IMR-90 (cell line): ENCODE results near the gene ANO10. TPM values are rescaled to one million over a fixed set of nuclear protein-coding genes. Genes with fewer than 3 reads are reported as not detected.
A peak's percentile ranks its signal among the peaks of the same experiment; 100 is the strongest.

Experiments
- ATAC-seq: fragments of 200-7000 bp; cut with Tn5 transposase; 2 replicates; pipeline ENCODE4 v1.9.1; 2020; ENCODE audit warnings: low read depth, mild to moderate bottlenecking, moderate library complexity
- BruUV-seq: library from RNA; stranded (reverse); fragments of 400-500 nt; replicated peaks from 2 replicates; lab custom pipeline; 2021; lab: Mats Ljungman, UMichigan
- CTCF ChIA-PET: fragments of 300-600 bp; formaldehyde crosslinking; extraction: SDS; loops from one replicate; lab custom pipeline; 2021; ENCODE audit warnings: antibody characterized with exemption; lab: Yijun Ruan, JAX
- POLR2A ChIA-PET: fragments of 300-600 bp; sonication (Branson Sonifier 250); formaldehyde crosslinking; loops from one replicate; lab custom pipeline; 2022; ENCODE audit warnings: antibody characterized with exemption; ENCODE audit not compliant: unreplicated experiment; lab: Charles Lee
- DNase-seq: peaks from one replicate; pipeline ENCODE4 v3.0.0; 2013
- H2AFZ ChIP-seq: replicated peaks from 2 replicates; pipeline ENCODE3; 2013; ENCODE audit warnings: low read length, mild to moderate bottlenecking; ENCODE audit not compliant: poor library complexity
- H2AK5ac ChIP-seq: 2 replicates; pipeline ENCODE4 v1.6.1; 2013; ENCODE audit warnings: low read depth, low read length, inconsistent platforms
- H2AK9ac ChIP-seq: replicated peaks from 2 replicates; pipeline ENCODE3; 2013; ENCODE audit warnings: mild to moderate bottlenecking, low read depth, low read length, moderate library complexity; ENCODE audit not compliant: poor library complexity
- H2BK120ac ChIP-seq: 2 replicates; pipeline ENCODE4 v1.6.1; 2013; ENCODE audit warnings: low read depth, low read length, inconsistent platforms
- H2BK15ac ChIP-seq: 3 replicates; pipeline ENCODE4 v1.6.1; 2013; ENCODE audit warnings: low read depth, low read length, inconsistent platforms
- H2BK20ac ChIP-seq: 2 replicates; pipeline ENCODE4 v1.6.1; 2013; ENCODE audit warnings: low read depth, mild to moderate bottlenecking, inconsistent platforms, low read length, moderate library complexity
- H2BK5ac ChIP-seq: 2 replicates; pipeline ENCODE4 v1.6.1; 2013; ENCODE audit warnings: mild to moderate bottlenecking, low read depth, low read length, inconsistent platforms; ENCODE audit not compliant: poor library complexity, severe bottlenecking
- H3K14ac ChIP-seq: replicated peaks from 2 replicates; pipeline ENCODE4 v1.6.1; 2013; ENCODE audit warnings: low read depth, low read length, inconsistent platforms
- H3K18ac ChIP-seq: 2 replicates; pipeline ENCODE4 v1.6.1; 2013; ENCODE audit warnings: low read depth, low read length, control low read depth
- H3K23ac ChIP-seq: 2 replicates; pipeline ENCODE4 v1.6.1; 2013; ENCODE audit warnings: low read depth, low read length, inconsistent platforms
- H3K27ac ChIP-seq: 2 replicates; pipeline ENCODE4 v1.5.1; 2013; ENCODE audit warnings: mild to moderate bottlenecking, control low read depth, low read length; ENCODE audit not compliant: insufficient read depth
- H3K27me3 ChIP-seq: 2 replicates; pipeline ENCODE4 v1.6.1; 2013; ENCODE audit warnings: low read length; ENCODE audit not compliant: control insufficient read depth, insufficient read depth
- H3K36me3 ChIP-seq: 2 replicates; pipeline ENCODE4 v1.6.1; 2013; ENCODE audit warnings: low read length, mixed read lengths; ENCODE audit not compliant: control insufficient read depth, insufficient read depth
- H3K4ac ChIP-seq: 2 replicates; pipeline ENCODE4 v1.6.1; 2013; ENCODE audit warnings: low read depth, low read length, inconsistent platforms
- H3K4me1 ChIP-seq: 2 replicates; pipeline ENCODE4 v1.6.1; 2013; ENCODE audit warnings: low read length, mixed read lengths; ENCODE audit not compliant: control insufficient read depth, insufficient read depth
- H3K4me2 ChIP-seq: 2 replicates; pipeline ENCODE4 v1.6.1; 2013; ENCODE audit warnings: low read depth, mild to moderate bottlenecking, control low read depth, low read length, moderate library complexity
- H3K4me3 ChIP-seq: 2 replicates; pipeline ENCODE4 v1.5.1; 2013; ENCODE audit warnings: low read depth, mild to moderate bottlenecking, control low read depth, low read length, moderate library complexity; ENCODE audit not compliant: insufficient read depth
- H3K56ac ChIP-seq: 2 replicates; pipeline ENCODE4 v1.6.1; 2013; ENCODE audit warnings: low read length, inconsistent platforms; ENCODE audit not compliant: insufficient read depth; ENCODE audit errors: extremely low read depth
- H3K79me1 ChIP-seq, 2 experiments: 2 replicates each; pipeline ENCODE4 v1.6.1; 2013; ENCODE audit warnings: low read length in 2 of 2, inconsistent platforms in 1 of 2, low read depth in 1 of 2
- H3K9ac ChIP-seq: 2 replicates; pipeline ENCODE4 v1.6.1; 2013; ENCODE audit warnings: low read depth, low read length, control low read depth
- H3K9me1 ChIP-seq: 2 replicates; pipeline ENCODE4 v1.6.1; 2013; ENCODE audit warnings: low read length, inconsistent platforms; ENCODE audit not compliant: insufficient read depth
- H3K9me3 ChIP-seq: 2 replicates; pipeline ENCODE4 v1.6.1; 2013; ENCODE audit warnings: low read length; ENCODE audit not compliant: control insufficient read depth, insufficient read depth
- H4K20me1 ChIP-seq: 2 replicates; pipeline ENCODE4 v1.6.1; 2013; ENCODE audit warnings: low read length, inconsistent platforms; ENCODE audit not compliant: insufficient read depth
- H4K5ac ChIP-seq: 2 replicates; pipeline ENCODE4 v1.6.1; 2013; ENCODE audit warnings: mild to moderate bottlenecking, low read depth, low read length, control low read depth
- H4K8ac ChIP-seq, 2 experiments: 2 replicates each; pipeline ENCODE4 v1.6.1; 2013; ENCODE audit warnings: low read depth in 2 of 2, low read length in 2 of 2, control low read depth in 1 of 2, inconsistent platforms in 1 of 2
- H4K91ac ChIP-seq: 2 replicates; pipeline ENCODE4 v1.6.1; 2013; ENCODE audit warnings: low read depth, low read length, inconsistent platforms; ENCODE audit not compliant: insufficient read depth
- BHLHE40 ChIP-seq: fragments of 150-350 bp; IDR thresholded peaks from 2 replicates; pipeline ENCODE4 v1.6.1; 2016; ENCODE audit warnings: mild to moderate bottlenecking, low read depth, low read length
- FOS ChIP-seq: fragments of 150-350 bp; IDR thresholded peaks from 2 replicates; pipeline ENCODE4 v1.6.1; 2016; ENCODE audit warnings: low read depth, low read length
- MAFK ChIP-seq: IDR thresholded peaks from 2 replicates; pipeline ENCODE4 v1.6.1; 2012; ENCODE audit warnings: low read depth, low read length, improper control_type of control experiment
- MAZ ChIP-seq: IDR thresholded peaks from 2 replicates; pipeline ENCODE4 v1.6.1; 2012; ENCODE audit warnings: low read depth, mild to moderate bottlenecking, low read length, improper control_type of control experiment, moderate library complexity, borderline replicate concordance
- MXI1 ChIP-seq: IDR thresholded peaks from 2 replicates; pipeline ENCODE4 v1.6.1; 2012; ENCODE audit warnings: low read depth, mild to moderate bottlenecking, low read length, moderate library complexity, borderline replicate concordance
- NFE2L2 ChIP-seq: fragments of 150-350 bp; IDR thresholded peaks from 2 replicates; pipeline ENCODE4 v1.6.1; 2016; ENCODE audit warnings: low read depth, mild to moderate bottlenecking, low read length
- RAD21 ChIP-seq: IDR thresholded peaks from 2 replicates; pipeline ENCODE4 v1.6.1; 2012; ENCODE audit warnings: low read length, improper control_type of control experiment
- RCOR1 ChIP-seq: IDR thresholded peaks from 2 replicates; pipeline ENCODE4 v1.6.1; 2012; ENCODE audit warnings: mild to moderate bottlenecking, low read length, improper control_type of control experiment; ENCODE audit not compliant: insufficient replicate concordance
- RFX5 ChIP-seq: IDR thresholded peaks from 2 replicates; pipeline ENCODE4 v1.8.0; 2012; ENCODE audit warnings: low read depth, mild to moderate bottlenecking, low read length, moderate library complexity
- SMC3 ChIP-seq: fragments of 150-350 bp; IDR thresholded peaks from 2 replicates; pipeline ENCODE4 v1.6.1; 2016; ENCODE audit warnings: low read depth, mild to moderate bottlenecking, antibody characterized with exemption, low read length, moderate library complexity
- WGBS, 2 experiments: methylation state at CpG; one replicate each; pipeline versions ENCODE4 v1.1.5 to v1.1.7; 2013; ENCODE audit warnings: missing lambda C conversion rate in 2 of 2; ENCODE audit not compliant: insufficient read length in 1 of 2; ENCODE audit errors: extremely low coverage in 2 of 2; 5-methylcytosine and 5-hydroxymethylcytosine counted together
- dilution Hi-C: fragments of 300-500 bp; cut with HindIII; formaldehyde crosslinking; loops from one replicate; pipeline ENCODE4 v1.14.3; 2018; ENCODE audit warnings: low sequenced_read_pairs; ENCODE audit not compliant: unreplicated experiment
- in situ Hi-C: fragments of 300-500 bp; cut with MboI; formaldehyde crosslinking; loops from 3 replicates; pipeline ENCODE4 v1.14.3; 2019; ENCODE audit warnings: low sequenced_read_pairs, inconsistent platforms, mixed read lengths
- intact Hi-C: fragments of 100-400 bp; cut with micrococcal nuclease; formaldehyde crosslinking; loops from 2 replicates; pipeline ENCODE4 v1.10.0; 2022
- polyA plus RNA-seq, 3 experiments: library from polyadenylated mRNA; depleted of rRNA; stranded (reverse); fragments of >200 nt; gene quantifications; 2 replicates each; pipeline ENCODE4 v1.2.3, GENCODE V29; 2012; ENCODE audit warnings: low replicate concordance in 1 of 3
- total RNA-seq: library from RNA; depleted of rRNA; stranded (reverse); fragments of >200 nt; gene quantifications from 2 replicates; pipeline ENCODE4 v1.2.3, GENCODE V29; 2012
- TF ChIP-seq, protein P1 (sequence below): conservative IDR thresholded peaks from 2 replicates; pipeline ENCODE4 v1.5.1; 2012; ENCODE audit warnings: mild to moderate bottlenecking, low read depth, low read length, improper control_type of control experiment
- TF ChIP-seq, protein P2 (sequence below): fragments of 150-350 bp; IDR thresholded peaks from 2 replicates; pipeline ENCODE4 v1.6.1; 2017; ENCODE audit warnings: mild to moderate bottlenecking, antibody characterized with exemption, low read length, low read depth
- TF ChIP-seq, protein P3 (sequence below): fragments of 150-350 bp; IDR thresholded peaks from 2 replicates; pipeline ENCODE4 v1.6.1; 2016; ENCODE audit warnings: low read depth, mild to moderate bottlenecking, low read length, moderate library complexity, borderline replicate concordance

Gene ANO10
- total and polyA plus RNA-seq, 2 of the 4 experiments (the other 2 are of a cell fraction), result 28.5 to 41.6 TPM

DNA sequence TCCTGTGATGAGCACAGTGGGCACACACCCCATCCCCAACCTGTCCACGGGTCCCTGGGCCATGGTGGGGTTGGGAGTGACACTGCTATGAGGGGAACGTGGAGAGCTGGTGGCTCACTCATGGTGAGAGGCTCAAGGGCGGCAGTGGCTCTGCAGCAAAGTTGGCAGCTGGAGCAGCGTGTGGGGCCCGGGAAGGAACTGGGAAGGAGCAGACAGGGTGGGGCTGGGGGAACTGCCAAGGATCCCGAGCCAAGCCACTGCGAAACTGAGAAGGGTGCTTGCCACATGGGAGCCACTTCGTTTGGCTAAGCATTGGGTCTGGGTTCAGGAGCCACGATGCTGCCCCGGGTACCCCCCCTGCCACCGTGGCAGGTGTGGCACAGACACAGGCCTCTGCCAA is 255.3 kb downstream of the ANO10 start:
- dilution Hi-C loops (no loop called here), in situ Hi-C loops (no loop called here), intact Hi-C loops (no loop called here)
- DNase-seq, result no peak
- H4K91ac ChIP-seq, result no peak overlapping the region
- H3K27ac ChIP-seq, result no peak overlapping the region
- H3K4me1 ChIP-seq, result peaks cover 7% of the 10 kb centered on the region; the same call in 1 of the 2 replicates
- H3K9ac ChIP-seq, result no peak overlapping the region
- no TSS peak for BruUV-seq
- H3K23ac ChIP-seq, result no peak overlapping the region
- WGBS, 2 experiments, result 43% methylated on average over 9 of the region's 11 CpGs; no CpG with 5 or more reads in 1 of the 2 experiments
- H2BK5ac ChIP-seq, result no peak overlapping the region
- H3K79me1 ChIP-seq, result no peaks in the 10 kb centered on the region; a peak in 1 of 4 replicates
- H3K36me3 ChIP-seq, result peaks cover 10% of the 10 kb centered on the region; the same call in 1 of the 2 replicates
- 0 out of 2 replicates have a peak overlapping the region, but pooled peaks have one; percentile 6 for H2AK5ac ChIP-seq
- no peak overlapping the region for H3K4ac ChIP-seq
- no peak overlapping the region for H4K5ac ChIP-seq
- no peak overlapping the region for H3K4me3 ChIP-seq
- peak overlapping the region; percentile 14 for H2AK9ac ChIP-seq
- ATAC-seq, result no peak
- no peak overlapping the region for H3K18ac ChIP-seq
- no peak overlapping the region for H2BK20ac ChIP-seq
- H3K9me3 ChIP-seq, result no peaks in the 10 kb centered on the region
- H2BK15ac ChIP-seq, result no peak overlapping the region
- H3K56ac ChIP-seq, result no peak overlapping the region
- H3K27me3 ChIP-seq, result no peaks in the 10 kb centered on the region
- POLR2A ChIA-PET, result interaction anchor here (0.5 kb wide), 1 partner anchor 133 kb away, joined by 3 read pairs; no protein-coding TSS in a partner anchor
- CTCF ChIA-PET, result no interaction called here
- H4K8ac ChIP-seq, result no peak overlapping the region
- TF ChIP-seq BHLHE40, result no peak
- TF ChIP-seq MXI1, result no peak
- TF ChIP-seq, protein P1, sequence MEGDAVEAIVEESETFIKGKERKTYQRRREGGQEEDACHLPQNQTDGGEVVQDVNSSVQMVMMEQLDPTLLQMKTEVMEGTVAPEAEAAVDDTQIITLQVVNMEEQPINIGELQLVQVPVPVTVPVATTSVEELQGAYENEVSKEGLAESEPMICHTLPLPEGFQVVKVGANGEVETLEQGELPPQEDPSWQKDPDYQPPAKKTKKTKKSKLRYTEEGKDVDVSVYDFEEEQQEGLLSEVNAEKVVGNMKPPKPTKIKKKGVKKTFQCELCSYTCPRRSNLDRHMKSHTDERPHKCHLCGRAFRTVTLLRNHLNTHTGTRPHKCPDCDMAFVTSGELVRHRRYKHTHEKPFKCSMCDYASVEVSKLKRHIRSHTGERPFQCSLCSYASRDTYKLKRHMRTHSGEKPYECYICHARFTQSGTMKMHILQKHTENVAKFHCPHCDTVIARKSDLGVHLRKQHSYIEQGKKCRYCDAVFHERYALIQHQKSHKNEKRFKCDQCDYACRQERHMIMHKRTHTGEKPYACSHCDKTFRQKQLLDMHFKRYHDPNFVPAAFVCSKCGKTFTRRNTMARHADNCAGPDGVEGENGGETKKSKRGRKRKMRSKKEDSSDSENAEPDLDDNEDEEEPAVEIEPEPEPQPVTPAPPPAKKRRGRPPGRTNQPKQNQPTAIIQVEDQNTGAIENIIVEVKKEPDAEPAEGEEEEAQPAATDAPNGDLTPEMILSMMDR, result no peak
- no peak for TF ChIP-seq RCOR1
- TF ChIP-seq, protein P2, sequence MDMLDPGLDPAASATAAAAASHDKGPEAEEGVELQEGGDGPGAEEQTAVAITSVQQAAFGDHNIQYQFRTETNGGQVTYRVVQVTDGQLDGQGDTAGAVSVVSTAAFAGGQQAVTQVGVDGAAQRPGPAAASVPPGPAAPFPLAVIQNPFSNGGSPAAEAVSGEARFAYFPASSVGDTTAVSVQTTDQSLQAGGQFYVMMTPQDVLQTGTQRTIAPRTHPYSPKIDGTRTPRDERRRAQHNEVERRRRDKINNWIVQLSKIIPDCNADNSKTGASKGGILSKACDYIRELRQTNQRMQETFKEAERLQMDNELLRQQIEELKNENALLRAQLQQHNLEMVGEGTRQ, result no peak
- TF ChIP-seq FOS, result no peak
- TF ChIP-seq NFE2L2, result no peak
- no peak for TF ChIP-seq RAD21
- TF ChIP-seq RFX5, result no peak
- TF ChIP-seq MAZ, result no peak
- TF ChIP-seq MAFK, result no peak
- TF ChIP-seq, protein P3, sequence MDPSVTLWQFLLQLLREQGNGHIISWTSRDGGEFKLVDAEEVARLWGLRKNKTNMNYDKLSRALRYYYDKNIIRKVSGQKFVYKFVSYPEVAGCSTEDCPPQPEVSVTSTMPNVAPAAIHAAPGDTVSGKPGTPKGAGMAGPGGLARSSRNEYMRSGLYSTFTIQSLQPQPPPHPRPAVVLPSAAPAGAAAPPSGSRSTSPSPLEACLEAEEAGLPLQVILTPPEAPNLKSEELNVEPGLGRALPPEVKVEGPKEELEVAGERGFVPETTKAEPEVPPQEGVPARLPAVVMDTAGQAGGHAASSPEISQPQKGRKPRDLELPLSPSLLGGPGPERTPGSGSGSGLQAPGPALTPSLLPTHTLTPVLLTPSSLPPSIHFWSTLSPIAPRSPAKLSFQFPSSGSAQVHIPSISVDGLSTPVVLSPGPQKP, result no peak
- TF ChIP-seq SMC3, result no peak
- no peak overlapping the region for H3K14ac ChIP-seq
- no peak overlapping the region for H3K4me2 ChIP-seq
- no peak overlapping the region for H2BK120ac ChIP-seq
- peaks cover 13% of the 10 kb centered on the region for H3K9me1 ChIP-seq
- H4K20me1 ChIP-seq, result no peaks in the 10 kb centered on the region
- H2AFZ ChIP-seq, result no peak overlapping the region
